Suprapubic skin (tissue), 4 donors: ENCODE data around the gene ZFP64.
"Not testable (repeated sequence)": the region's sequence is repeated elsewhere in the genome, so short reads cannot be mapped to it uniquely, and the experiment has no call there.

Source experiments
- CTCF ChIP-seq, 2 donors: fragments of 200-600 bp in 1 of 2; fragments of 450-650 bp in 1 of 2; sonication (generic) in 1 of 2; IDR thresholded peaks; one replicate each; pipeline ENCODE4 v1.5.1; 2016 to 2019; ENCODE audit warnings: antibody characterized with exemption in 2 of 2, mild to moderate bottlenecking in 1 of 2, moderate library complexity in 1 of 2
- EP300 ChIP-seq: sonication (generic); formaldehyde crosslinking; IDR thresholded peaks from one replicate; pipeline ENCODE4 v1.6.1; 2017; ENCODE audit warnings: antibody characterized with exemption
- POLR2AphosphoS5 ChIP-seq, 3 donors: sonication (generic); formaldehyde crosslinking; IDR thresholded peaks; one replicate each; pipeline ENCODE4 v1.6.1; 2017; ENCODE audit warnings: antibody characterized with exemption in 3 of 3

- TF ChIP-seq EP300; CTCF (IDR thresholded peaks at IDR 0.05); POLR2AphosphoS5 (IDR thresholded peaks at IDR 0.05): not testable (repeated sequence)
Observed at GRCh38 chr20:52229346-52229745, 37.8 kb upstream of the ZFP64 start.
